NOMO-1 (cell line): ENCODE data around the gene LUC7L.
"Not testable (repeated sequence)": the region's sequence is repeated elsewhere in the genome, so short reads cannot be mapped to it uniquely, and the experiment has no call there.

ENCODE experiments used
- DNase-seq, 2 experiments: peaks; one replicate each; lab custom pipeline; 2025; ENCODE audit not compliant: unreplicated experiment in 2 of 2; lab: John Stamatoyannopoulos, UW

The LUC7L gene

GRCh38 chr16:180681-181564 lies 48.3 kb downstream of the LUC7L start:
- peak; percentile 65 to 72 for DNase-seq

DNA sequence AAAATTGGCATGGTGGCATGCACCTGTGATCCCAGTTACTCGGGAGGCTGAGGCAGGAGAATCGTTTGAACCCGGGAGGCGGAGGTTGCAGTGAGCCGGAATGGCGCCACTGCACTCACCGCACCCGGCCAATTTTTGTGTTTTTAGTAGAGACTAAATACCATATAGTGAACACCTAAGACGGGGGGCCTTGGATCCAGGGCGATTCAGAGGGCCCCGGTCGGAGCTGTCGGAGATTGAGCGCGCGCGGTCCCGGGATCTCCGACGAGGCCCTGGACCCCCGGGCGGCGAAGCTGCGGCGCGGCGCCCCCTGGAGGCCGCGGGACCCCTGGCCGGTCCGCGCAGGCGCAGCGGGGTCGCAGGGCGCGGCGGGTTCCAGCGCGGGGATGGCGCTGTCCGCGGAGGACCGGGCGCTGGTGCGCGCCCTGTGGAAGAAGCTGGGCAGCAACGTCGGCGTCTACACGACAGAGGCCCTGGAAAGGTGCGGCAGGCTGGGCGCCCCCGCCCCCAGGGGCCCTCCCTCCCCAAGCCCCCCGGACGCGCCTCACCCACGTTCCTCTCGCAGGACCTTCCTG lies 49.1 kb downstream of the LUC7L start, which contains the start of gene HBQ1:
Gene HBQ1 (plus strand): TSS at position 359 of the 575 bp plus-strand sequence. CDS start 28 bp downstream, at position 387.
- no peak for DNase-seq

- DNase-seq: no peak
These were observed 49.8 kb downstream of the LUC7L start for GRCh38 chr16:179211-180092.

DNA sequence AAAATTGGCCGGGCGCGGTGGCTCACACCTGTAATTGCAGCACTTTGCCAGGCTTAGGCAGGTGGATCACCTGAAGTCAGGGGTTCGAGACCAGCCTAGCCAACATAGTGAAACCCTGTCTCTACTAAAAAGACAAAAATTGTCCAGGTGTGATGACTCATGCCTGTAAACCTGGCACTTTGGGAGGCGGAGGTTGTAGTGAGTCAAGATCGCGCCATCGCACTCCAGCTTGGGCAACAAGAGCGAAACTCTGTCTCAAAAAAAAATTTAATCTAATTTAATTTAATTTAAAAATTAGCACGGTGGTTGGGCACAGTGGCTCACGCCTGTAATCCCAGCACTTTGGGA lies 50.6 kb downstream of the LUC7L start:
- DNase-seq: no peak

DNA sequence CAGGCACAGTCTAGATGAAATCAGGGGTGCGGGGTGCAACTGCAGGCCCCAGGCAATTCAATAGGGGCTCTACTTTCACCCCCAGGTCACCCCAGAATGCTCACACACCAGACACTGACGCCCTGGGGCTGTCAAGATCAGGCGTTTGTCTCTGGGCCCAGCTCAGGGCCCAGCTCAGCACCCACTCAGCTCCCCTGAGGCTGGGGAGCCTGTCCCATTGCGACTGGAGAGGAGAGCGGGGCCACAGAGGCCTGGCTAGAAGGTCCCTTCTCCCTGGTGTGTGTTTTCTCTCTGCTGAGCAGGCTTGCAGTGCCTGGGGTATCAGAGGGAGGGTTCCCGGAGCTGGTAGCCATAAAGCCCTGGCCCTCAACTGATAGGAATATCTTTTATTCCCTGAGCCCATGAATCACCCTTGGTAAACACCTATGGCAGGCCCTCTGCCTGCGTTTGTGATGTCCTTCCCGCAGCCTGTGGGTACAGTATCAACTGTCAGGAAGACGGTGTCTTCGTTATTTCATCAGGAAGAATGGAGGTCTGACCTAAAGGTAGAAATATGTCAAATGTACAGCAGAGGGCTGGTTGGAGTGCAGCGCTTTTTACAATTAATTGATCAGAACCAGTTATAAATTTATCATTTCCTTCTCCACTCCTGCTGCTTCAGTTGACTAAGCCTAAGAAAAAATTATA lies 51.1 kb downstream of the LUC7L start:
- DNase-seq: no peak

DNA sequence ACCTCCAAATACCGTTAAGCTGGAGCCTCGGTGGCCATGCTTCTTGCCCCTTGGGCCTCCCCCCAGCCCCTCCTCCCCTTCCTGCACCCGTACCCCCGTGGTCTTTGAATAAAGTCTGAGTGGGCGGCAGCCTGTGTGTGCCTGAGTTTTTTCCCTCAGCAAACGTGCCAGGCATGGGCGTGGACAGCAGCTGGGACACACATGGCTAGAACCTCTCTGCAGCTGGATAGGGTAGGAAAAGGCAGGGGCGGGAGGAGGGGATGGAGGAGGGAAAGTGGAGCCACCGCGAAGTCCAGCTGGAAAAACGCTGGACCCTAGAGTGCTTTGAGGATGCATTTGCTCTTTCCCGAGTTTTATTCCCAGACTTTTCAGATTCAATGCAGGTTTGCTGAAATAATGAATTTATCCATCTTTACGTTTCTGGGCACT lies 51.8 kb downstream of the LUC7L start:
- peak; percentile 90 to 100 for DNase-seq

DNA sequence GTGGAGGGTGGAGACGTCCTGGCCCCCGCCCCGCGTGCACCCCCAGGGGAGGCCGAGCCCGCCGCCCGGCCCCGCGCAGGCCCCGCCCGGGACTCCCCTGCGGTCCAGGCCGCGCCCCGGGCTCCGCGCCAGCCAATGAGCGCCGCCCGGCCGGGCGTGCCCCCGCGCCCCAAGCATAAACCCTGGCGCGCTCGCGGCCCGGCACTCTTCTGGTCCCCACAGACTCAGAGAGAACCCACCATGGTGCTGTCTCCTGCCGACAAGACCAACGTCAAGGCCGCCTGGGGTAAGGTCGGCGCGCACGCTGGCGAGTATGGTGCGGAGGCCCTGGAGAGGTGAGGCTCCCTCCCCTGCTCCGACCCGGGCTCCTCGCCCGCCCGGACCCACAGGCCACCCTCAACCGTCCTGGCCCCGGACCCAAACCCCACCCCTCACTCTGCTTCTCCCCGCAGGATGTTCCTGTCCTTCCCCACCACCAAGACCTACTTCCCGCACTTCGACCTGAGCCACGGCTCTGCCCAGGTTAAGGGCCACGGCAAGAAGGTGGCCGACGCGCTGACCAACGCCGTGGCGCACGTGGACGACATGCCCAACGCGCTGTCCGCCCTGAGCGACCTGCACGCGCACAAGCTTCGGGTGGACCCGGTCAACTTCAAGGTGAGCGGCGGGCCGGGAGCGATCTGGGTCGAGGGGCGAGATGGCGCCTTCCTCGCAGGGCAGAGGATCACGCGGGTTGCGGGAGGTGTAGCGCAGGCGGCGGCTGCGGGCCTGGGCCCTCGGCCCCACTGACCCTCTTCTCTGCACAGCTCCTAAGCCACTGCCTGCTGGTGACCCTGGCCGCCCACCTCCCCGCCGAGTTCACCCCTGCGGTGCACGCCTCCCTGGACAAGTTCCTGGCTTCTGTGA lies 52.5 kb downstream of the LUC7L start, which contains the start of gene HBA1:
Gene HBA1 (plus strand): TSS at position 204 of the 906 bp plus-strand sequence. CDS start 37 bp downstream, at position 241.
- DNase-seq: not testable (repeated sequence)

GRCh38 chr16:176006-176405 lies 53.2 kb downstream of the LUC7L start:
- not testable (repeated sequence) for DNase-seq

DNA sequence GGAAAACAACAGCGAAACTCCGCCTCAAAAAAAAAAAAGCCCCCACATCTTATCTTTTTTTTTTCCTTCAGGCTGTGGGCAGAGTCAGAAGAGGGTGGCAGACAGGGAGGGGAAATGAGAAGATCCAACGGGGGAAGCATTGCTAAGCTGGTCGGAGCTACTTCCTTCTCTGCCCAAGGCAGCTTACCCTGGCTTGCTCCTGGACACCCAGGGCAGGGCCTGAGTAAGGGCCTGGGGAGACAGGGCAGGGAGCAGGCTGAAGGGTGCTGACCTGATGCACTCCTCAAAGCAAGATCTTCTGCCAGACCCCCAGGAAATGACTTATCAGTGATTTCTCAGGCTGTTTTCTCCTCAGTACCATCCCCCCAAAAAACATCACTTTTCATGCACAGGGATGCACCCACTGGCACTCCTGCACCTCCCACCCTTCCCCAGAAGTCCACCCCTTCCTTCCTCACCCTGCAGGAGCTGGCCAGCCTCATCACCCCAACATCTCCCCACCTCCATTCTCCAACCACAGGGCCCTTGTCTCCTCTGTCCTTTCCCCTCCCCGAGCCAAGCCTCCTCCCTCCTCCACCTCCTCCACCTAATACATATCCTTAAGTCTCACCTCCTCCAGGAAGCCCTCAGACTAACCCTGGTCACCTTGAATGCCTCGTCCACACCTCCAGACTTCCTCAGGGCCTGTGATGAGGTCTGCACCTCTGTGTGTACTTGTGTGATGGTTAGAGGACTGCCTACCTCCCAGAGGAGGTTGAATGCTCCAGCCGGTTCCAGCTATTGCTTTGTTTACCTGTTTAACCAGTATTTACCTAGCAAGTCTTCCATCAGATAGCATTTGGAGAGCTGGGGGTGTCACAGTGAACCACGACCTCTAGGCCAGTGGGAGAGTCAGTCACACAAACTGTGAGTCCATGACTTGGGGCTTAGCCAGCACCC lies 54.0 kb downstream of the LUC7L start:
- DNase-seq: no peak

GRCh38 chr16:173928-174769 lies 55.1 kb downstream of the LUC7L start:
- DNase-seq: not testable (repeated sequence)

GRCh38 chr16:173211-173854 lies 55.9 kb downstream of the LUC7L start:
- DNase-seq: not testable (repeated sequence)

DNA sequence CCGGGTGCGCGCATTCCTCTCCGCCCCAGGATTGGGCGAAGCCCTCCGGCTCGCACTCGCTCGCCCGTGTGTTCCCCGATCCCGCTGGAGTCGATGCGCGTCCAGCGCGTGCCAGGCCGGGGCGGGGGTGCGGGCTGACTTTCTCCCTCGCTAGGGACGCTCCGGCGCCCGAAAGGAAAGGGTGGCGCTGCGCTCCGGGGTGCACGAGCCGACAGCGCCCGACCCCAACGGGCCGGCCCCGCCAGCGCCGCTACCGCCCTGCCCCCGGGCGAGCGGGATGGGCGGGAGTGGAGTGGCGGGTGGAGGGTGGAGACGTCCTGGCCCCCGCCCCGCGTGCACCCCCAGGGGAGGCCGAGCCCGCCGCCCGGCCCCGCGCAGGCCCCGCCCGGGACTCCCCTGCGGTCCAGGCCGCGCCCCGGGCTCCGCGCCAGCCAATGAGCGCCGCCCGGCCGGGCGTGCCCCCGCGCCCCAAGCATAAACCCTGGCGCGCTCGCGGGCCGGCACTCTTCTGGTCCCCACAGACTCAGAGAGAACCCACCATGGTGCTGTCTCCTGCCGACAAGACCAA lies 56.8 kb downstream of the LUC7L start, which contains the start of gene HBA2:
Gene HBA2 (plus strand): TSS at position 503 of the 568 bp plus-strand sequence. CDS start 37 bp downstream, at position 540.
- not testable (repeated sequence) for DNase-seq

DNA sequence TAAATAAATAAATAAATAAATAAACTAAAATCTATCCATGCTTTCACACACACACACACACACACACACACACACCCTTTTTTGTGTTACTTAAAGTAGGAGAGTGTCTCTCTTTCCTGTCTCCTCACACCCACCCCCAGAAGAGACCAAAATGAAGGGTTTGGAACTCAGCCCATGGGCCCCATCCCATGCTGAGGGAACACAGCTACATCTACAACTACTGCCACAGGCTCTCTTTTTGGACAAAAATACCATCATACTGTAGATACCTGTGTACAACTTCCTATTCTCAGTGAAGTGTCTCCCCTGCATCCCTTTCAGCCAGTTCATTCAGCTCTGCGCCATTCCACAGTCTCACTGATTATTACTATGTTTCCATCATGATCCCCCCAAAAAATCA lies 58.5 kb downstream of the LUC7L start:
- no peak for DNase-seq

- DNase-seq: not testable (repeated sequence)
These were observed 59.2 kb downstream of the LUC7L start for GRCh38 chr16:170088-170507.

GRCh38 chr16:169014-169413 lies 60.2 kb downstream of the LUC7L start:
- no peak for DNase-seq

DNA sequence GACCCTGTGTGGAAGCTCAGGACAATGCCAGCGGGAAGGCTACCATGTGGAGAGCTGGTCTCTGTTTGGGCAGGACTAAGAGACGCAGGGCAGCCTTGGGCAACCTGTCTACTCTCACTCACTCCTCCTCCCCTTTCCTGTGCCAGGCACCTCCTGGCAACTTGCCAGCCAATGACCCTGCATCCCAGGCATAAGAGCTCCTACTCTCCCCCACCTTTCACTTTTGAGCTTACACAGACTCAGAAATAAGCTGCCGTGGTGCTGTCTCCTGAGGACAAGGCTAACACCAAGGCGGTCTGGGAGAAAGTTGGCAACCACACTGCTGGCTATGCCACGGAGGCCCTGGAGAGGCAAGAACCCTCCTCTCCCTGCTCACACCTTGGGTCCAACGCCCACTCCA lies 60.8 kb downstream of the LUC7L start:
- DNase-seq: no peak
